Endothelial cell of hepatic sinusoid (primary cell): ENCODE measurements around the gene MYO7B.

Experiments
- in situ Hi-C: cut with HindIII; loops from 2 replicates; pipeline ENCODE4 v1.10.0; 2017; ENCODE audit warnings: low sequenced_read_pairs

MYO7B gene

DNA sequence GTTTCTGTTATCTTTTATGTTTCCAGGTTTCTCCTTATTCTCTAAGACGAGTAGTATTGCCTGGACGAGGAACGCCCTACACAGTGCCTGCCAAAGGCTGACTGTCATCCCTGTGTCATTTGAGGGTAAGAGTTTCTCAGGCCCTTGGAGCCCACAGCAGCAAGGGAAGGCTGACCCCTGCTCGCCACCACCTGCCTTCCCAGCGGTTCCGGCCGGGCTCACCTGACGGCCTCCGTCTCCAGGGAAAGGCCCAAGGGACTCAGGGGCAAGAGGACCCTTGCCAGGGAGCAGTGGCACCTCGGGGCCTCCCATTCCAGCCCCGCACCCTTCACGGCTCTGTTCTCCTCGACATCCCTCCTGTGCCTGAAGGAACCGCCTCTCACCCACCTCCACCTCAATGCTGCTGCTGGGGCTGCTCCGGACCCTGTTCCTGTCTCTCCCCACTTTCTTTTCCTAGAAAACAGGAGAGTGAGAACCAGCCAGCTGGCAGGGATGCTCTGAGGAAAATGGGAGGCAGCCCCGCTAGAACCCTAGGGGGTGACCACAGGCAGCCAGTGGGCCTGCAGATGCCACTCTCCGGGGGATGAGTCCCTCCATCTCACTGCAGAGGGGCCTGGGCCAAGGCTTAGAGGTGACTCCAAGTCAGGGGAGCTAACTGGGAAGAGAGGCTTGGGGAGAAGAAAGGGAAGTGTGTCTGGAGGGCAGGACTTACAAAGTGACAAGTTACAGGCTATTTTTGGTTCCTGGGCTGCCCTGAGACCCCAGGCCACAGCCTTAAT, 138.0 kb downstream of the MYO7B start:
- in situ Hi-C loops = no loop called here

DNA sequence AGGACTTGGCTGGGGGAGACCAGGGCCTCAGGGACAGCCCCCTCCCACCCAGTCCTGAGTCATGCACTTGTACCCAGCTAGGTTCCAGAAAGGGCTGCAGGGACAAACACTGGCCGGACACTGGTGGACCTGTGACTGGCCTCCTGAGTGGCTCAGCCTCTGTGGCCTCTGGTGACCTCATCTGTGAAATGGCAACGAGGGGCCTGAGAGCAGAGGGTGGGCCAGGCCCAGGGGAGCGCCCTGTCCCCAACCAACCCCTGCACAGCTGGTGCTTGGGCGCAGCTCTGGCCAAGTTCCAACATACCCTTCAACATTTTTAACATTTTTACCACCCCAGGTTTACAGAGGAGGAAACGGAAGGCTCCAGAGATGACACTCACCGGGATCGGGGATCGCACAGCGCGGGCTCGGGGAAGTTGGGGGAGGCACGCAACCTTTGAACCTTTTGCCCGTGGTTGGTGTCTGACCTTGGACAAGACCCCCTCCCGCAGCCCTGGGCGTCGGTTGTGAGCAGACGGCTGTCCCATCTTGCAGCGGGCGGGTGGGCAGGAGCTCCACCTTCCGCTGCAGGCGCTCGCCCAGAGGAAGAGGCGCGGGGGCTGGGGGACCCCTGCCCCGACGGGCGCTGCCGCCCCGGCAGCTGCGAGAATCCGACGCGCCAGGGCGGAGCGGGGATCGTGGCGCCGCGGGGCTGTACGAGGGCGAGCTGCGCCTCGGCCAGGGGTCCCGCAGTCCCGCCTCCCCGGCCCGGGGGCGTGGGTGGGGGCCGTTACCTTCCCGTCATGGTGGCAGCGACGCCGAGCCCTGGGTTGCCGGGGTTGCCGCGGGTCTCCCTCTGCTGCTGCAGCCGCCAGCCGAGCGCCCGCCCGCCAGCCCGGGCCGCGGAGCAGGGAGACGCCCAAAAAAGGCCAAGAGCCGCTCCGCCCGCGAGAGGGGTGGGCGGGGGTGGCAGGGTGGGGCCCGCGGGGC, 139.0 kb downstream of the MYO7B start:
- in situ Hi-C loops = no loop called here

DNA sequence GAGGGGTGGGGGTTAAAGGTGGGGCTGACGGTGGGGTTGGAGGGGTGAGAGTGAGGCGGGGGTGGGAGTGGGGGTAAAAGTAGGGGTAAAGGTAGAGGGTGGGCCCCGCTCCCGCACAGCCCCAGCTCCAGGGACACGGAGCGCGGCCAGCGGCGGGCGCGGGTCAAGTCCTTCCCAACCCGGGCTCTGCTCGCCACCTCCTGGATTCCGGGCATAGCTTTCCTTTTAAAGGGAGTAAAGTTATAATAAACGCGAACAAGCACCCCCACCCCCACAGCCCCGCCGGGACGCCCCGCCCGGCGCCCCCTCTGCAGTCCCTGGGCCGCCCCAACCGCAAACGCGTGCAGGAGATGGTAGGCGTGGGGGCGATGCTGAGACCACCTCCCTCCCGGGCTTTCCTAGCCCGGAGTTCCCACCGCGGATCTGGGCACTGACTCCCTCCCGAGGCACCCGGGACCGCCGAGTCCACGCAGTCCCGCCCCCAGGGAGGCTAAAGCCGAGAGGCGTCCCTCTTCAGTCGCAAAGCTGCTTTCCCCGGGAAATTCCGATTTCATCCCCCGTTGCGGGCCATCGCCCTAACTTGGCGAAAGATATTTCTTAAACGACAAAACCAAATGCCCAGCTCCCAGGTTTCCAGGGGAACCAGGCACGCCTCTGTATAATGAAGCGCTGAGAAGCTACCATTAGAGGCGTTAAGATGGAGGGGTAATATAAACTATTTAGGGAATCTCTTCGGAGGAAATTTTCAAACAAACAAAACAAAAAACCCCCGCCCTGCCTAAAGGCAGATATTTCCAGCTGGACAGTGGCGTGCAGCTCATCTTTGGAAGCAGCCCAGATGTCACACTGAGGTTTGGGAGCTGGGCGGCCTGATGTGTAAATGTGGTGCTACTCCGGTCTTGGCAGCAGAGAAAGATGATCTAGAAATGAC, 140.1 kb downstream of the MYO7B start, which contains the start of gene LIMS2:
TSS of gene LIMS2 (minus strand) at position 200 of the 931 bp plus-strand sequence. CDS start 506 bp downstream, outside the sequence.
- in situ Hi-C loops = no loop called here

DNA sequence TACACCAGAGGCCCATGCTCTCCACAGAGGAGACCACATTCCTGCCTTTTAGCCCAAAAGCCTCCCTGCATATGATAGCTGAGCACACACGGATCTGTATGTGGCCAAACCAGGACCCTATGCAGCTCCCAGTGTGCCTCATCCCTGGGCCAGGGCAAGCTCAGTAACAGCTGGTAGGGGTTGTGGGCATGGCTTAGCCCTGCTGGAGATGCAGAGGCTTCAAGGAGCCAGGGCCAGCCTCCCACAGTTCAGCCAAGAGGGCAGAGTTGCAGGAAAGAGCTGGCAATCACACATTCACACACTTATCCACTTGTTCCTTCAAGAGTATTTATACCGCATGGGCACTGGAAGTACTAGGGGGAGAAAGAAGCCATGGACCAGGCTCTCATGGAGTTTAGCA, 141.4 kb downstream of the MYO7B start:
- in situ Hi-C loops = no loop called here

DNA sequence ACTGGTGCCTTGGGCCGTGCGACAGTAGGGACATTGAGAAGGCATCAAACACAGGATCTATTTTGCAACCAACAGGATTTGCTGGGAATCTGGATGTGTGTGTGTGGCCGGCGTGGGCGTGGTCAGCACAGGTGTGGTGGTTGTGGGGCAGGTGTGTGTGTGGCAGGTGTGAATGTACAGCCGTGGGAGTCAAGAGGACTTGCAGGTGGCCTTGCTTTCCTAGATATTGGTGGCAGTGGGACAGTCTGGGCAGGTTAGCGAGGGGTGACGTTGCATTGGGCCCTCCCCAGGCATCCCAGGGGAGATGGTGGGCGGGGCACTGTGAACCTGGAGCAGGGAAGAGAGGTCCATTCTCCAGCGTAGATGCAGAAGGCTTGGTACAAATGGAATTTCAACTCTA, 143.0 kb downstream of the MYO7B start:
- in situ Hi-C loops = no loop called here

DNA sequence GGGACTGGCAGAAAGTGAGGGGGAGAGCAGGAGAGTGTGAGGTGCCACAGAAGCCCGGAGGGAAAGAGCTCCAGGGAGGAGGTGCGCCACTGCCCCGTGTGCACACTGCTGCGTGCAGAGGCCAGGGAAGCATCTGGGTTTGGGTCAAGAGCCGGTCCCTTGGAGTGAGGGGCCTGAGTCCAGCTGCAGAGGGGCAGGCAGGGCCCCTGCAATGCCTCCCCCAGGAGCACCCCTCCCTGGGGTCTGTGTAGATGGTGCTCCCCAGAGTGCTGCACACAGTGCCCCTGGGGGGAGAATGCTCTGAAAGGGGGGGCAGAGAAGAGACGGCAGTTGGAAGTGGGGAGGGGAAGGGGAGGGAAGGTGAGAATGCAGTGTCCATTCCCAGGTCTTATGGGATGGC, 143.5 kb downstream of the MYO7B start:
- in situ Hi-C loops = no loop called here

DNA sequence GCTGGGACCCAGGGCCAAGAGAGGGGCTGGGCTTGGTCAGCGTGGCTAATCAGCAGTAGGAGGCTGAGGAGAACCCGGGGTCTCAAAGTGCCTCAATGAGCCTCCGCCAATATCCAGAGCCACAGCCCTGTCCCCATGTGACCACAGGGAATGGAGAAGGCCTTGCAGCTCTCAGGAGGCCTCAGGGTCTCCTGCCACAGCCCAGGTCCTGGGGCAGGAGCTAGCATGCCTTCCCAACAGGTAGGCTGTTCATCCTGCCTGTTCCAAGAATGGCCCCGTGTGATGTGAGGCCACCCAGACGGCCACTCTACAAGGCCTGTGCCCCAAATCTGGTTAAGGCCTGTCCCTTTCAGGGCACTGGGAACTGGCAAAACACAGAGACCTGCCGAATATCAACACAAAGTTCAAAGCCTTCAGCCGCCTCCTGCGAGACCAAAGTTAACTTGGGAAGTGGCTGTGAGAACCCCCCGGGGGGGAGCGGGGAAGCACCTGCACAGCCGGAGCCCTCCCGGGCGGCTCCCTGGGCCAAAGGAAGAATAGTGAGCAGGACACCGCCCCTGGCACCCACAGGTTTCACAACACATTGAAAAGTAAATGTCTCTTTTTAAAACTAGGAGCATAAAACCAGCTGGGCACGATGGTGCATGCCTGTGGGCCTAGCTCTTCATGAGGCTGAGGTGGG, 144.3 kb downstream of the MYO7B start:
- in situ Hi-C loops = no loop called here

DNA sequence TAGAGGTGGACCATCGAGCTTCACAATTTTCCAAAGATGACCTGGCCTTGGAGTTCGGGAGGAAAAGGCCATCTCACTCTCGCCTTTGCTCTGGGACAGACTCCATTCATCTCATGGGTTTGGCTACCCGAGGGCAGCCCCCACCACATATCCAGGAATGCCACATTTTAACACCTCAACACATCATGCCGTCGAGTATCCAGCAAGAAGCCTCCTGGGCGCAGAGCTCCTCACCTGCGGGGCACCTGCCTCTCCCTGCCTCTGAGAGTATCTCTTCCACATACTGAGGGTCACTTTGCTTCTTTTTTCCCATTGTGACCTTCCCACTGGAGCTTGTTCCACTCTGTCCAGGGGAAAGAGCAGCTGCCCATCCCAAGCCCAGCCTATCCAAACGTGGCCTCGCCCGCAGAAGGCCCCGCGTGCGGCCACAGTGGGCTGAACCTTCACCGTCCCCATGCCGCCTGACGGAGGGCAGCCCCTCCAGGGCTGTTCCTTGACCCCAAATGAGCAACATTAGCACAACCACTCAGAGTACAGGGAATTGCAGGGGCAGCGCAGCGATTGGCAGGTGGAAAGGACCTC, 145.3 kb downstream of the MYO7B start:
- in situ Hi-C loops = no loop called here

DNA sequence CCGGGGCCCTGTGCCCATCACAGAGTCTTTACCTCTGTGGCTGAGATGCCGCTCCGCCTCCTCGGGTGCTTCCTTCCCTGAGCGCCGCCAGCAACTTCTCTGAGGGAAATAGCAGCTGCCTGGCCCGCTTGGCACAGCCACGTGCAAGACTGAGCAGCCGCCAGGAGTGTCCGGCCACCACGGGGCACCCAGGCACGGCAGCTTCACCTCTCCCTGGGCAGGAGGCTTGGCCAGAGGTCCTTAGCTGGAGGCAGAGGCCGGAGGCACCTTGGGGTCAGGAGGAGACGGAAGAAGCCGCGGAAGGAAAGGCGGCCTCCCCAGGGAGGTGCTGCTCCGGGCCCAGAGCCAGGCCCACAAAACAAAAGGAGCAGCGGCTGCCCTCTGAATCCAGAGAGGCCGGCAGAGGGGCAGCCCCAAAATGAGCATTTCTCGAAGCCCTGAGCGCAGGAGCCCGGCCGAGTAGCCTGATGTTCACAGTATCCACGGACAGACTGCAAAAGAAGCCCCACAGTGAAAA, 145.9 kb downstream of the MYO7B start:
- in situ Hi-C loops = no loop called here

DNA sequence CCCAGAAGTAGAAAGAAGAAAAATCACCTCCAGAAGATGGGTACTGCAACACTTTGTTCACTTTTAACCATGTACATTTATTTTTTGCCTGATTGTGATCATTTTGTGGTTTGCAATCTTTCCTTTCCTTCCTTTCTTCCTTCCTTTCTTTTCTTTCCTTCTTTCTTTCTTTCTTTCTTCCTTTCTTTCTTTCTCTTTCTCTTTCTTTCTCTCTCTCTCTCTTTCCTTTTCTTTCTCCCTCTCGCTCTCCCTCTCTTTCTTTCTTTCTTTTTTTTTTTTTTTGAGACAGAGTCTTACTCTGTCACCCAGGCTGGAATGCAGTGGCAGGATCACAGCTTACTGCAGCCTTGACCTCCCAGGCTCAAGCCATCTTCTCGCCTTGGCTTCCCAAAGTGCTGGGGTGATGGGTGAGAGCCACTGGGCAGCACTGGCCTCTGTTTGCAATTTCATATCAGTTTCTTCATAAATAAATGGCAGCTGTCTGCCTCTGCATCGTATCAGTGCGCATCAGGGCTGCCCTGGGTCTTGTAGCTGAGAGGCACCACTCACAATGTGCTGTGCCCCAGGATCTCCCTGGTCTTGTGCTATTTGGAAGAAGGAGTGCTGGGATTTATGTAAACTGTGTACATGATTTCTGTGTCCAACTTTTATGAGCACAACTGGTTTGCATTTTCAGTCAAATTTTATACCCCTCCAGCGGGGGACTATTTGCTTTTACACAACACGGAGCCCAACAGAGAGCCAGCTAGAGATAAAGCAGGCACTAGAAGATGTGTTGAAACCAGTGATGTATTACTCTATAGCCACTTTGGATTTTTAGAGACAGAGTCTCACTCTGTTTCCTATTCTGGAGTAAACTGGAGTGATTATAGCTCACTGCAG, 146.7 kb downstream of the MYO7B start:
- in situ Hi-C loops = no loop called here

DNA sequence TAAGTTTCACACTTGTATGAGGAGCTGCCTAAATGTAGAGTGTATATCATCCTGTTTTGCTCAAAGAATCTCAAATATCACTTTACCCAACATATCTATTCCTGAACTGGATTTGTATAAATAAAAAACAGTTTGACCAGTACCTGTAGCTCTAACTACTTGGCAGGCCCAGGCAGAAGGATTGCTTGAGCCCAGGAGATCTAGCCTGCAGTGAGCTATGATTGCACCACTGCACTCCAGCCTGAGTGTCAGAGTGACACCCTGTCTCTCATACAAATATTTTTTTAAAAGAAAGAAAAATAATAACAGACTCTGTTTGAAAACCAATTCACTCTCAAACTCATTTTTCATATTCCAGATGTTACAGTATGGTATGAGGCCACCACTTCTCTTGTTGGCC, 147.6 kb downstream of the MYO7B start:
- in situ Hi-C loops = no loop called here

DNA sequence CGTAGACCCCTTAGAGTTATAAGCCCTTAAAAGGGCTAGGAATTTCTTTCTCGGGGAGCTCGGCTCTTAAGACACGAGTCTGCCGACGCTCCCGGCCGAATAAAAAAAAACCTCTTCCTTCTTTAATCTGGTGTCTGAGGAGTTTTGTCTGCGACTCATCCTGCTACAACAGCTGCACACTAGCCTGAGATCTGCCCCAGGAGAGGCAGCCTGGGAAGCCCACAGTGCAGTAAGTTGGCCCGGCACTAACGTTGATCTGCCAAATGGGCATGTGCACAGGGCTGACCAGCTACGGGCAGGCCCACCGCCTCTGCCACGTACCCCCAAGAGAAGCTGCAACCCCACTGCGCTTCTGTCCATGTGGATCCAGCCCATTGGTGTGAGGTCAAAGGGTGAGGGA, 148.3 kb downstream of the MYO7B start:
- in situ Hi-C loops = no loop called here

DNA sequence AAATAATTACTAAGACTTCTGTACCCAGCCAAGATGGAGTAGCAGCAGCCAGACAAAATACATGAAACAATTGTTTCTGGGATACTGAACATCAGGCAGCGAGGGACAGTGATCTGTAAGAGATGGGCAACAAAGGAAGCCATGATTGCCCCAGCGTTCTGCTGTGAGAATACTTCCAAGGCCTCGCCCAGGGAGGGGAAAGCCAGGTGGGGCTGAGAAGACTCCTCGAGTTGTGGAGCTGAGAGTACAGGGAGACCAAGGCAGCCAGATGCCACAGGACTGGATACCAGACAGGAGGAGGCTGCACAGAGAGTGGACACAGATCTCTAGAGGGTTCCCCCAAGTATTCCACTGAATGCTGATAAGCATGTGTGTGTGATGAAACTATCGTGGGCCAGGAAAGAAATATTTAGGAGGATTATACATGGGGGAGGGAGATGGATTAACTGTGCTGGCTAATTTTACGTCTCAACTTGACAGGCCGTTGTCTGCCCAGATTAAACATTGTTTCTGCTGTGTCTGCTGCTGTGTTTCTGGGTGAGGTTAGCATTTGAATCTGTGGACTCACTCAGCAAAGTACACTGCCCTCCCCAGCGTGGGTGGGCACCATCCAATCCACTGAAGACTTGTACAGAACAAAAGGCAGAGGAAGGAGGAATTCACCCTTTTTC, 150.1 kb downstream of the MYO7B start:
- in situ Hi-C loops = no loop called here
